ENCODE data around the gene PIGT.

DNA sequence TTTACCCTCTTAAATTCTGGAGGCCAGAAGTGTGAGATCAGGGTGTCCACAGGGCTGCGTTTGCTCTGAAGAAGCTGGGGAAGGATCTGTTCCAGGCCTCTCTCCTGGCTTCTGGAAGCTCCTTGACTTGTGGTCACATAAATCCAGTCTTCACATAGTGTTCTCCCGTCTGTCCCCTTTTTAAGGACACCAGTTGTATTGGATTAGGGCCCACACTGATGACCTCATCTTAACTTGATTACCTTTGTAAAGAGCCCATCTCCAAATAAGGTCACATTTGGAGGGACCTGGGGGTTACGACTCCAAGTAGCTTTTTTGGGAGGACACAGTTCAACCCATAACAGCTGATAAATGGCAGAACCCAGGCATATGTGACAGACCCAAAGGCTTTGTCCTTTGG lies 33.6 kb downstream of the PIGT start:
- TF ChIP-seq CTCF (conservative IDR thresholded peaks at IDR 0.05; ENCODE audit: low read depth in 2 of 2) (no peak), EZH2 (IDR thresholded peaks at IDR 0.05; ENCODE audit: low read depth, unreplicated experiment) (no peak), CREB1 (CRISPR knock-in tag; IDR thresholded peaks at IDR 0.05; ENCODE audit: low read depth) (peak; percentile 81), JUNB (IDR thresholded peaks at IDR 0.05; ENCODE audit: unreplicated experiment) (no peak), POLR2AphosphoS5 (IDR thresholded peaks at IDR 0.05; ENCODE audit: low read depth) (no peak)
- TF ChIP-seq, protein P1, sequence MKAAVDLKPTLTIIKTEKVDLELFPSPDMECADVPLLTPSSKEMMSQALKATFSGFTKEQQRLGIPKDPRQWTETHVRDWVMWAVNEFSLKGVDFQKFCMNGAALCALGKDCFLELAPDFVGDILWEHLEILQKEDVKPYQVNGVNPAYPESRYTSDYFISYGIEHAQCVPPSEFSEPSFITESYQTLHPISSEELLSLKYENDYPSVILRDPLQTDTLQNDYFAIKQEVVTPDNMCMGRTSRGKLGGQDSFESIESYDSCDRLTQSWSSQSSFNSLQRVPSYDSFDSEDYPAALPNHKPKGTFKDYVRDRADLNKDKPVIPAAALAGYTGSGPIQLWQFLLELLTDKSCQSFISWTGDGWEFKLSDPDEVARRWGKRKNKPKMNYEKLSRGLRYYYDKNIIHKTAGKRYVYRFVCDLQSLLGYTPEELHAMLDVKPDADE (IDR thresholded peaks at IDR 0.05) = no peak

Measured in GM23338 (cell line).